HL-60 (cell line): ENCODE results near the gene TPST2.
"Not testable (repeated sequence)": the region's sequence is repeated elsewhere in the genome, so short reads cannot be mapped to it uniquely, and the experiment has no call there.

ENCODE experiments used
- CTCF ChIP-seq: IDR thresholded peaks from one replicate; pipeline ENCODE4 v1.5.1; 2011; ENCODE audit warnings: low read length, control low read depth, inconsistent platforms; ENCODE audit not compliant: insufficient read depth
- GABPA ChIP-seq: IDR thresholded peaks from 2 replicates; pipeline ENCODE4 v1.6.1; 2012; ENCODE audit warnings: low read depth
- POLR2AphosphoS5 ChIP-seq: IDR thresholded peaks from 2 replicates; pipeline ENCODE4 v1.6.1; 2012; ENCODE audit warnings: low read depth
- REST ChIP-seq: IDR thresholded peaks from 2 replicates; pipeline ENCODE4 v1.6.1; 2012; ENCODE audit warnings: low read depth; ENCODE audit not compliant: insufficient replicate concordance
- SPI1 ChIP-seq: IDR thresholded peaks from 2 replicates; pipeline ENCODE4 v1.6.1; 2012; ENCODE audit warnings: low read depth, mild to moderate bottlenecking, borderline replicate concordance

- TF ChIP-seq CTCF, GABPA, POLR2AphosphoS5, REST, SPI1: not testable (repeated sequence)
Observed at GRCh38 chr22:26613753-26614152, 23.8 kb upstream of the TPST2 start.
